IPS-NIHi11 (cell line): ENCODE results near the gene FAM219A.

Experiments used
- DNase-seq: peaks from one replicate; pipeline ENCODE4 v3.0.0; 2012; ENCODE audit warnings: mixed read lengths, low spot score

FAM219A gene

GRCh38 chr9:34349324-34349723 lies 109.0 kb downstream of the FAM219A start:
- DNase-seq = no peak
